GM23248 (cell line): Measurements from ENCODE around the gene MGAT4C.

Experiments used
- EZH2 ChIP-seq: fragments of 200-600 bp; sonication (generic); IDR thresholded peaks from 2 replicates; pipeline ENCODE4 v1.6.1; 2018; ENCODE audit warnings: antibody characterized with exemption, mild to moderate bottlenecking; ENCODE audit not compliant: insufficient read depth, poor library complexity, severe bottlenecking
- EZH2phosphoT487 ChIP-seq: fragments of 200-600 bp; sonication (generic); IDR thresholded peaks from 2 replicates; pipeline ENCODE4 v1.6.1; 2018; ENCODE audit warnings: antibody characterized with exemption, moderate library complexity, mild to moderate bottlenecking, low read depth; ENCODE audit not compliant: insufficient read depth

GRCh38 chr12:85947286-85947685 lies 308.9 kb downstream of the MGAT4C start:
- TF ChIP-seq EZH2phosphoT487 (no peak), EZH2 (no peak)
